NOMO-1 treated with DMSO at 0.1 percent for 48 hours (cell line): Measurements from ENCODE around the gene GNAL.

Experiments used
- DNase-seq: peaks from one replicate; lab custom pipeline; 2025; ENCODE audit not compliant: unreplicated experiment; lab: John Stamatoyannopoulos, UW

Gene GNAL

GRCh38 chr18:11721720-11722119, 32.7 kb downstream of the GNAL start:
- no peak for DNase-seq

GRCh38 chr18:11724781-11725180, 35.7 kb downstream of the GNAL start:
- DNase-seq, result no peak

- DNase-seq, result no peak
These were observed 37.5 kb downstream of the GNAL start for GRCh38 chr18:11726556-11726955.

GRCh38 chr18:11728249-11728648, 39.2 kb downstream of the GNAL start:
- DNase-seq, result peak; percentile 15

GRCh38 chr18:11729556-11729955, 40.5 kb downstream of the GNAL start:
- DNase-seq, result no peak

- DNase-seq, result peak; percentile 62
These were observed 44.0 kb downstream of the GNAL start for GRCh38 chr18:11733031-11733430.

GRCh38 chr18:11736656-11737055, 47.6 kb downstream of the GNAL start:
- DNase-seq, result no peak

- no peak for DNase-seq
These were observed 50.8 kb downstream of the GNAL start for GRCh38 chr18:11739893-11740292.

- DNase-seq, result no peak
These were observed 51.4 kb downstream of the GNAL start for GRCh38 chr18:11740461-11740860.

GRCh38 chr18:11741505-11742145, 52.6 kb downstream of the GNAL start:
- DNase-seq, result peak; percentile 34

GRCh38 chr18:11745521-11745920, 56.5 kb downstream of the GNAL start:
- DNase-seq, result no peak

- DNase-seq, result no peak
These were observed 58.2 kb downstream of the GNAL start for GRCh38 chr18:11747286-11747685.

GRCh38 chr18:11747731-11748130, 58.7 kb downstream of the GNAL start:
- DNase-seq, result no peak

GRCh38 chr18:11749305-11749704, 60.2 kb downstream of the GNAL start:
- DNase-seq, result no peak

GRCh38 chr18:11750171-11750570, 61.1 kb downstream of the GNAL start:
- DNase-seq, result no peak

GRCh38 chr18:11750581-11751310, 61.7 kb downstream of the GNAL start:
- DNase-seq, result no peak

- DNase-seq, result no peak
These were observed 62.5 kb downstream of the GNAL start for GRCh38 chr18:11751341-11752115.

- DNase-seq, result peak; percentile 9
These were observed 63.2 kb downstream of the GNAL start for GRCh38 chr18:11752116-11752911.

- no peak for DNase-seq
These were observed 65.9 kb downstream of the GNAL start for GRCh38 chr18:11754979-11755378.

GRCh38 chr18:11757084-11757590, 68.1 kb downstream of the GNAL start:
- no peak for DNase-seq

- no peak for DNase-seq
These were observed 70.4 kb downstream of the GNAL start for GRCh38 chr18:11759456-11759855.
